ENCODE measurements around the gene MTMR12. TPM values are rescaled to one million over a fixed set of nuclear protein-coding genes. Genes with fewer than 3 reads are reported as not detected.

Gene MTMR12
- total and polyA plus RNA-seq, 2 of the 8 experiments (the other 6 are each of a cell fraction or from before 2014, with no cell fraction given), result 19.1 to 59.3 TPM

DNA sequence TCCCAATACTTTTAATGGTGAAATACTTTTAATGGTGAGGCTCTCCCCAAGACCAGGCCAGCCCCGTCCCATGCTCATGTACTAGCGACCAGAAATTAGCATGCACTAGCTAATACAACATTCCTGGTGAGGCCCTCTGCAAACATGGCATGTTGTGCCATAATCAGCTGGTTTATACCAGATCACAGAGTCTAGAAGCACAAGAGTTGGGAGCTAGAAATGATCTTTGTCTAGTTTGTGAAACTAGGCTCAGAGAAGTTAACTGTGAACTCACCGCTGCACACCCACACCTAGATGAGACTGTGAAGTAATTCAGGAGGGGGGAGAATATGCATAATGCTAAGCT, 37.4 kb downstream of the MTMR12 start (continued):
- TF ChIP-seq RBBP5 (IDR thresholded peaks at IDR 0.05; ENCODE audit: borderline replicate concordance, low read depth, low read length), result no peak
- no peak for TF ChIP-seq ASH2L (IDR thresholded peaks at IDR 0.05; ENCODE audit: low read length)
- TF ChIP-seq KDM1A (IDR thresholded peaks at IDR 0.05; ENCODE audit: borderline replicate concordance, low read length), result no peak

Measured in H1 (cell line).